HepG2 (cell line): ENCODE results near the gene URGCP. TPM values are rescaled to one million over a fixed set of nuclear protein-coding genes. Genes with fewer than 3 reads are reported as not detected.

ENCODE experiments used
- ARNT2 ChIP-seq: sonication (generic); formaldehyde crosslinking; IDR thresholded peaks from 2 replicates; pipeline ENCODE4 v1.8.0; 2022; ENCODE audit warnings: mild to moderate bottlenecking, low read depth, missing genetic modification reagents, moderate library complexity
- KAT8 ChIP-seq: IDR thresholded peaks from 2 replicates; pipeline ENCODE4 v1.6.1; 2016; ENCODE audit warnings: missing genetic modification reagents, missing compliant biosample characterization
- NR2F1 ChIP-seq, 2 experiments: fragments of 450-650 bp in 1 of 2; formaldehyde crosslinking in 1 of 2; IDR thresholded peaks; 2 replicates each; pipeline versions ENCODE4 v1.5.0 to v1.6.1; 2016 to 2020; ENCODE audit warnings: mild to moderate bottlenecking in 1 of 2, missing compliant biosample characterization in 1 of 2, missing genetic modification reagents in 1 of 2, moderate library complexity in 1 of 2
- NR2F6 ChIP-seq, 2 experiments: IDR thresholded peaks; 2 replicates each; pipeline ENCODE4 v1.6.1; 2016; ENCODE audit warnings: antibody characterized with exemption in 1 of 2, mild to moderate bottlenecking in 1 of 2
- NRL ChIP-seq: sonication (generic); formaldehyde crosslinking; IDR thresholded peaks from 2 replicates; pipeline ENCODE4 v1.5.0; 2020; ENCODE audit warnings: missing genetic modification reagents, mild to moderate bottlenecking, moderate library complexity, borderline replicate concordance
- SIN3A ChIP-seq: IDR thresholded peaks from 2 replicates; pipeline ENCODE4 v1.6.1; 2011; ENCODE audit warnings: low read depth, mild to moderate bottlenecking, control low read depth, low read length, borderline replicate concordance
- SOX6 ChIP-seq, 2 experiments: fragments of 450-650 bp in 1 of 2; sonication (generic) in 1 of 2; formaldehyde crosslinking in 1 of 2; IDR thresholded peaks; 2 replicates each; pipeline versions ENCODE4 v1.4.0 to v1.6.1; 2017 to 2020; ENCODE audit warnings: antibody characterized with exemption in 1 of 2, mild to moderate bottlenecking in 1 of 2, missing genetic modification reagents in 1 of 2
- ZBTB38 ChIP-seq: sonication (generic); formaldehyde crosslinking; IDR thresholded peaks from 2 replicates; pipeline ENCODE4 v1.5.1; 2020; ENCODE audit warnings: mild to moderate bottlenecking, missing genetic modification reagents
- ZNF12 ChIP-seq: sonication (generic); formaldehyde crosslinking; IDR thresholded peaks from 2 replicates; pipeline ENCODE4 v1.5.0; 2020; ENCODE audit warnings: missing genetic modification reagents
- ZNF230 ChIP-seq: sonication (generic); formaldehyde crosslinking; IDR thresholded peaks from 2 replicates; pipeline ENCODE4 v1.4.0; 2020; ENCODE audit warnings: mild to moderate bottlenecking, missing genetic modification reagents
- ZNF451 ChIP-seq: sonication (generic); formaldehyde crosslinking; IDR thresholded peaks from 2 replicates; pipeline ENCODE4 v1.5.0; 2020; ENCODE audit warnings: mild to moderate bottlenecking, missing genetic modification reagents
- ZNF678 ChIP-seq: sonication (generic); formaldehyde crosslinking; IDR thresholded peaks from 2 replicates; pipeline ENCODE4 v1.4.0; 2020; ENCODE audit warnings: mild to moderate bottlenecking, missing genetic modification reagents
- ZSCAN20 ChIP-seq: sonication (generic); formaldehyde crosslinking; IDR thresholded peaks from 2 replicates; pipeline ENCODE4 v1.4.0; 2020; ENCODE audit warnings: missing genetic modification reagents, mild to moderate bottlenecking, borderline replicate concordance
- ZSCAN21 ChIP-seq: sonication (generic); formaldehyde crosslinking; IDR thresholded peaks from 2 replicates; pipeline ENCODE4 v1.8.0; 2022; ENCODE audit warnings: mild to moderate bottlenecking, missing genetic modification reagents, moderate library complexity, borderline replicate concordance
- polyA plus RNA-seq, 8 experiments: library from polyadenylated mRNA; depleted of rRNA in 3 of 8; stranded (reverse) in 7 of 8; unstranded in 1 of 8; fragments of >200 nt; fragmentation: Illumina TruSeq in 4 of 8; extraction: Trizol in 4 of 8; gene quantifications; 2 replicates each; pipeline versions ENCODE4 v1.2.1 to v1.2.3, GENCODE V29; 2011 to 2016; ENCODE audit warnings: low read depth in 4 of 8, missing spikeins in 1 of 8, mixed read lengths in 1 of 8; ENCODE audit not compliant: insufficient read depth in 1 of 8
- total RNA-seq, 5 experiments: library from RNA; depleted of rRNA; stranded (reverse); fragments of >200 nt; fragmentation: Illumina TruSeq; extraction: Trizol; gene quantifications; 2 replicates each; pipeline ENCODE4 v1.2.3, GENCODE V29; 2016; ENCODE audit warnings: low read depth in 1 of 5
- TF ChIP-seq, protein P1 (sequence below): IDR thresholded peaks from 2 replicates; pipeline ENCODE4 v1.6.1; 2016; ENCODE audit warnings: mild to moderate bottlenecking
- TF ChIP-seq, protein P2 (sequence below): sonication (generic); formaldehyde crosslinking; IDR thresholded peaks from 2 replicates; pipeline ENCODE4 v1.5.1; 2020; ENCODE audit warnings: missing genetic modification reagents, mild to moderate bottlenecking, borderline replicate concordance
- TF ChIP-seq, protein P3 (sequence below): sonication (generic); formaldehyde crosslinking; IDR thresholded peaks from 2 replicates; pipeline ENCODE4 v1.8.0; 2022; ENCODE audit warnings: missing genetic modification reagents, mild to moderate bottlenecking, moderate library complexity, borderline replicate concordance

Gene URGCP
- total and polyA plus RNA-seq, 2 of the 13 experiments (the other 11 are each of a cell fraction or from before 2014, with no cell fraction given): 22.3 to 25.8 TPM

DNA sequence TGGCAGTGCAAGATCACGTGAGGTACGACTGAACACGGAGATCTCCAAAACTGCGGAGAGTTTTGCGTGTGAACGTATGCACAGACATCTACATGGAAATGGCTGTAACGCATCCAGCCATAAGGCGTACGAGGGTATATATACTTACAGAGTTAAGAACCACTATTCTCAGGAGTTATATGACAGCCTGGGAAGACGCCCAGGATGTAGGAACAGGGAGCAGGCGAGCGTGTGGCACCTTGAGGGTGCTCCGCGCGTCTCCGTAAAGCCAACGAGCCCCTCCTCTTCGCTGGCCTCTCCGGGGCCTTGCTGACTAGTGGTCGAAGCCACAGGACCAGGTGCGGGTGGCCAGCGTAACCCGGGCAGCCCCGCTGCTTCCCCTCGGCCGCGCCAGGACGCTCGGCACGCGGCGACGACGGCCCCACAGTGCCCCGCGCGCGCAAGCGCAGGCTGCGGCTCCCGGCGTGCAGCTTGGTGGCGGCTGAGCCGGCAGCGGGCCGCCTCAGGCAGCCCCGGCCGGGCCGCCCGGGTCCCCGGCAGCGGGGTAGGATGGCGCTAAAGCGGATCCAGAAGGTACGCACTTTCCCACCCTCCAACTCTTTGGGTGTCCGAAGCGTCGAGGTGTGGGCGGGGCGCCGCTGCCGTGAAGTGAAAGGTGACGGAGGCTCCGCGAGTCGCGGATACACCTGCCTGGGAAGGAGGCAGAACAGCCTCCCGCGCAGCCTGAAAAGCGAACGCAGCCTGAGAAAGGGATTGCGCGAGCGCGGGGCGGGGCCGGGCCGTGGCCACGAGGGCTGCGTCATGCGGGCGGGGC is 19.8 kb upstream of the URGCP start, which contains the start of gene UBE2D4 (continued):
- TF ChIP-seq ZNF230: peak; percentile 98
- TF ChIP-seq ARNT2: peak; percentile 86
- TF ChIP-seq, protein P1, sequence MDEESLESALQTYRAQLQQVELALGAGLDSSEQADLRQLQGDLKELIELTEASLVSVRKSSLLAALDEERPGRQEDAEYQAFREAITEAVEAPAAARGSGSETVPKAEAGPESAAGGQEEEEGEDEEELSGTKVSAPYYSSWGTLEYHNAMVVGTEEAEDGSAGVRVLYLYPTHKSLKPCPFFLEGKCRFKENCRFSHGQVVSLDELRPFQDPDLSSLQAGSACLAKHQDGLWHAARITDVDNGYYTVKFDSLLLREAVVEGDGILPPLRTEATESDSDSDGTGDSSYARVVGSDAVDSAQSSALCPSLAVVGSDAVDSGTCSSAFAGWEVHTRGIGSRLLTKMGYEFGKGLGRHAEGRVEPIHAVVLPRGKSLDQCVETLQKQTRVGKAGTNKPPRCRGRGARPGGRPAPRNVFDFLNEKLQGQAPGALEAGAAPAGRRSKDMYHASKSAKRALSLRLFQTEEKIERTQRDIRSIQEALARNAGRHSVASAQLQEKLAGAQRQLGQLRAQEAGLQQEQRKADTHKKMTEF (CRISPR knock-in tag): peak; percentile 83
- peak; percentile 99 for TF ChIP-seq NRL (CRISPR knock-in tag)
- TF ChIP-seq, protein P2, sequence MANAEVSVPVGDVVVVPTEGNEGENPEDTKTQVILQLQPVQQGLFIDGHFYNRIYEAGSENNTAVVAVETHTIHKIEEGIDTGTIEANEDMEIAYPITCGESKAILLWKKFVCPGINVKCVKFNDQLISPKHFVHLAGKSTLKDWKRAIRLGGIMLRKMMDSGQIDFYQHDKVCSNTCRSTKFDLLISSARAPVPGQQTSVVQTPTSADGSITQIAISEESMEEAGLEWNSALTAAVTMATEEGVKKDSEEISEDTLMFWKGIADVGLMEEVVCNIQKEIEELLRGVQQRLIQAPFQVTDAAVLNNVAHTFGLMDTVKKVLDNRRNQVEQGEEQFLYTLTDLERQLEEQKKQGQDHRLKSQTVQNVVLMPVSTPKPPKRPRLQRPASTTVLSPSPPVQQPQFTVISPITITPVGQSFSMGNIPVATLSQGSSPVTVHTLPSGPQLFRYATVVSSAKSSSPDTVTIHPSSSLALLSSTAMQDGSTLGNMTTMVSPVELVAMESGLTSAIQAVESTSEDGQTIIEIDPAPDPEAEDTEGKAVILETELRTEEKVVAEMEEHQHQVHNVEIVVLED (CRISPR knock-in tag): peak; percentile 82
- no peak for TF ChIP-seq NR2F1 (CRISPR knock-in tag; IDR thresholded peaks at IDR 0.05)
- TF ChIP-seq NR2F6 (IDR thresholded peaks at IDR 0.05): no peak
- peak; percentile 22; the same call in 1 of the 2 replicates for TF ChIP-seq NR2F6 (CRISPR knock-in tag; IDR thresholded peaks at IDR 0.05)
- no peak for TF ChIP-seq SIN3A
- TF ChIP-seq ZSCAN21: peak; percentile 98
- peak; percentile 77 for TF ChIP-seq KAT8
- peak; percentile 93 for TF ChIP-seq ZNF678 (CRISPR knock-in tag)
- peak; percentile 68; the same call in 1 of the 2 replicates for TF ChIP-seq ZNF12 (CRISPR knock-in tag)
- TF ChIP-seq ZBTB38 (CRISPR knock-in tag): peak; percentile 79
- TF ChIP-seq SOX6 (IDR thresholded peaks at IDR 0.05): no peak
- TF ChIP-seq SOX6 (CRISPR knock-in tag; IDR thresholded peaks at IDR 0.05): peak; percentile 48
- TF ChIP-seq, protein P3, sequence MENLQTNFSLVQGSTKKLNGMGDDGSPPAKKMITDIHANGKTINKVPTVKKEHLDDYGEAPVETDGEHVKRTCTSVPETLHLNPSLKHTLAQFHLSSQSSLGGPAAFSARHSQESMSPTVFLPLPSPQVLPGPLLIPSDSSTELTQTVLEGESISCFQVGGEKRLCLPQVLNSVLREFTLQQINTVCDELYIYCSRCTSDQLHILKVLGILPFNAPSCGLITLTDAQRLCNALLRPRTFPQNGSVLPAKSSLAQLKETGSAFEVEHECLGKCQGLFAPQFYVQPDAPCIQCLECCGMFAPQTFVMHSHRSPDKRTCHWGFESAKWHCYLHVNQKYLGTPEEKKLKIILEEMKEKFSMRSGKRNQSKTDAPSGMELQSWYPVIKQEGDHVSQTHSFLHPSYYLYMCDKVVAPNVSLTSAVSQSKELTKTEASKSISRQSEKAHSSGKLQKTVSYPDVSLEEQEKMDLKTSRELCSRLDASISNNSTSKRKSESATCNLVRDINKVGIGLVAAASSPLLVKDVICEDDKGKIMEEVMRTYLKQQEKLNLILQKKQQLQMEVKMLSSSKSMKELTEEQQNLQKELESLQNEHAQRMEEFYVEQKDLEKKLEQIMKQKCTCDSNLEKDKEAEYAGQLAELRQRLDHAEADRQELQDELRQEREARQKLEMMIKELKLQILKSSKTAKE (CRISPR knock-in tag): no peak
- TF ChIP-seq ZNF451 (CRISPR knock-in tag): peak; percentile 97
- peak; percentile 73; the same call in 1 of the 2 replicates for TF ChIP-seq ZSCAN20 (CRISPR knock-in tag)
